Lower lobe of right lung (tissue), 2 donors: Measurements from ENCODE around the gene MSI2. TPM values are rescaled to one million over a fixed set of nuclear protein-coding genes. Genes with fewer than 3 reads are reported as not detected.

Source experiments
- ATAC-seq, 2 donors: fragments of 200-7000 bp; cut with Tn5 transposase; one replicate each; pipeline ENCODE4 v1.9.1; 2020 to 2022; ENCODE audit warnings: mild to moderate bottlenecking in 2 of 2, moderate library complexity in 2 of 2
- DNase-seq: peaks from one replicate; pipeline ENCODE4 v3.0.0-alpha.2; 2020
- H3K27ac ChIP-seq: fragments of 200-600 bp; one replicate; pipeline ENCODE4 v1.8.0; 2022
- H3K27me3 ChIP-seq: fragments of 200-600 bp; one replicate; pipeline ENCODE4 v1.8.0; 2022; ENCODE audit warnings: low read depth
- H3K36me3 ChIP-seq: fragments of 200-600 bp; one replicate; pipeline ENCODE4 v1.8.0; 2022; ENCODE audit warnings: mild to moderate bottlenecking
- H3K4me1 ChIP-seq: fragments of 200-600 bp; one replicate; pipeline ENCODE4 v1.8.0; 2022
- H3K4me3 ChIP-seq: fragments of 200-600 bp; one replicate; pipeline ENCODE4 v1.8.0; 2022; ENCODE audit warnings: mild to moderate bottlenecking
- H3K9me3 ChIP-seq: fragments of 200-600 bp; one replicate; pipeline ENCODE4 v1.8.0; 2022
- CTCF ChIP-seq: fragments of 200-600 bp; IDR thresholded peaks from one replicate; pipeline ENCODE4 v1.8.0; 2022; ENCODE audit warnings: antibody characterized with exemption, mild to moderate bottlenecking
- intact Hi-C: fragments of 100-400 bp; cut with DNase I; formaldehyde crosslinking; loops from one replicate; pipeline ENCODE4 v1.11.0; 2022
- total RNA-seq: library from RNA; stranded (reverse); fragmentation: NEBNext Ultra II Directional; extraction: Animal tissue kit (Norgen Biotek cat#: 25700); gene quantifications from one replicate; pipeline ENCODE4 v1.2.1, GENCODE V29; 2021
- donor health status: DM: no; HTN: yes; CAD: no; lungs with severe emphysema.

The MSI2 gene
- total RNA-seq, 1 donor from 2014 or later: 43.9 TPM

- Histone ChIP-seq H3K27ac (no peak overlapping the region), H3K9me3 (no peaks in the 10 kb centered on the region), H3K4me1 (no peaks in the 10 kb centered on the region), H3K27me3 (no peaks in the 10 kb centered on the region), H3K4me3 (no peak overlapping the region), H3K36me3 (no peaks in the 10 kb centered on the region)
- intact Hi-C loops: no loop called here
- DNase-seq (no peak), ATAC-seq (no peak)
- TF ChIP-seq CTCF: no peak
Measured at GRCh38 chr17:57701124-57701523, 444.8 kb downstream of the MSI2 start.

GRCh38 chr17:57703273-57703672, 446.9 kb downstream of the MSI2 start:
- H3K9me3 ChIP-seq: no peaks in the 10 kb centered on the region
- no peaks in the 10 kb centered on the region for H3K27me3 ChIP-seq
- DNase-seq (no peak), ATAC-seq (no peak)
- TF ChIP-seq CTCF: no peak
- no peak overlapping the region for H3K27ac ChIP-seq
- no peaks in the 10 kb centered on the region for H3K36me3 ChIP-seq
- intact Hi-C loops: no loop called here
- no peak overlapping the region for H3K4me3 ChIP-seq
- no peaks in the 10 kb centered on the region for H3K4me1 ChIP-seq

- no peak overlapping the region for H3K4me3 ChIP-seq
- H3K4me1 ChIP-seq: no peaks in the 10 kb centered on the region
- H3K36me3 ChIP-seq: no peaks in the 10 kb centered on the region
- intact Hi-C loops: no loop called here
- no peaks in the 10 kb centered on the region for H3K27me3 ChIP-seq
- TF ChIP-seq CTCF: no peak
- H3K9me3 ChIP-seq: no peaks in the 10 kb centered on the region
- DNase-seq (no peak), ATAC-seq (no peak)
- no peak overlapping the region for H3K27ac ChIP-seq
Measured at GRCh38 chr17:57704448-57704847, 448.1 kb downstream of the MSI2 start.

GRCh38 chr17:57705921-57706695, 449.8 kb downstream of the MSI2 start:
- Histone ChIP-seq H3K9me3 (no peaks in the 10 kb centered on the region), H3K27me3 (no peaks in the 10 kb centered on the region), H3K4me1 (no peaks in the 10 kb centered on the region), H3K36me3 (no peaks in the 10 kb centered on the region), H3K27ac (no peak overlapping the region), H3K4me3 (no peak overlapping the region)
- TF ChIP-seq CTCF: no peak
- intact Hi-C loops: no loop called here
- DNase-seq (no peak), ATAC-seq (no peak)

GRCh38 chr17:57706761-57707160, 450.4 kb downstream of the MSI2 start:
- Histone ChIP-seq H3K9me3 (no peaks in the 10 kb centered on the region), H3K27me3 (no peaks in the 10 kb centered on the region), H3K27ac (no peak overlapping the region), H3K4me3 (no peak overlapping the region), H3K36me3 (no peaks in the 10 kb centered on the region), H3K4me1 (no peaks in the 10 kb centered on the region)
- no peak for DNase-seq
- no peak for TF ChIP-seq CTCF
- intact Hi-C loops: no loop called here
- no peak for ATAC-seq
